Activated CD4-positive, alpha-beta memory T cell treated with anti-CD3 and anti-CD28 coated beads for 36 hours (primary cell): ENCODE data around the gene PAIP1. TPM values are rescaled to one million over a fixed set of nuclear protein-coding genes. Genes with fewer than 3 reads are reported as not detected.

Source experiments
- CTCF ChIA-PET: fragments of 350-600 bp; sonication (Branson Sonifier 250); formaldehyde crosslinking; loops from one replicate; lab custom pipeline; 2021; ENCODE audit warnings: antibody characterized with exemption, inconsistent platforms; lab: Charles Lee
- POLR2A ChIA-PET: fragments of 350-600 bp; sonication (Branson Sonifier 250); formaldehyde crosslinking; loops from one replicate; lab custom pipeline; 2021; ENCODE audit warnings: antibody characterized with exemption; lab: Charles Lee
- DNase-seq: peaks from one replicate; pipeline ENCODE4 v3.0.0-alpha.2; 2020
- H3K27ac Mint-ChIP-seq: one replicate; pipeline ENCODE4 v1.8.0; 2021; ENCODE audit warnings: mixed read lengths
- H3K27me3 Mint-ChIP-seq: one replicate; pipeline ENCODE4 v1.8.0; 2021; ENCODE audit warnings: mixed read lengths
- H3K36me3 Mint-ChIP-seq: one replicate; pipeline ENCODE4 v1.8.0; 2021; ENCODE audit warnings: mixed read lengths
- H3K4me1 Mint-ChIP-seq: one replicate; pipeline ENCODE4 v1.8.0; 2021; ENCODE audit warnings: low read depth, mixed read lengths
- H3K4me3 Mint-ChIP-seq: one replicate; pipeline ENCODE4 v1.8.0; 2021; ENCODE audit warnings: mild to moderate bottlenecking, mixed read lengths
- H3K9me3 Mint-ChIP-seq: one replicate; pipeline ENCODE4 v1.8.0; 2021; ENCODE audit warnings: mixed read lengths
- intact Hi-C: fragments of 100-400 bp; cut with micrococcal nuclease; formaldehyde crosslinking; loops from one replicate; pipeline ENCODE4 v1.15.1; 2023
- total RNA-seq, 2 experiments: library from RNA; stranded (reverse); gene quantifications; one replicate each; pipeline ENCODE4 v1.2.3, GENCODE V29; 2021

The PAIP1 gene
- total RNA-seq, 2 experiments from 2014 or later, result 49.2 to 50.5 TPM

DNA sequence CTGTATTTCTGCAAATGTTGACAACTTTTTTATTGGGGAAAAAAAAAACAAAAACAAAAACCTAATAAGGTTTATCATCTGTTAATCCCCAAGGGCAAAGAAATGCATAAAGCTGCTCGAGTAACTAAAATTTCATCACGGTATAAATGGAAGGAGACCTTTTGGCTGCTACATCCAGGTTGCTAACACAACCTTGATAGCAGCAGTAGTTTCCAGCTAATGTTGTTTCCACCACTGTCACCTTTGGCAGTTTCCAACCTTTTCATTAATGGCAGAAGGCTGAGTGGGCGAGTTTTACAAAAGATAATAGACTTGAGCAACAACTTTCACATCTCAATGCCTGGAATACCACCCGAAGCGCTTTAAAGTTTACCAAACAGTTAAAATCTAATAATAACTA, 8.5 kb downstream of the PAIP1 start:
- Mint-ChIP-seq H3K9me3 (no peaks in the 10 kb centered on the region), H3K27me3 (no peaks in the 10 kb centered on the region), H3K4me1 (peaks cover 8% of the 10 kb centered on the region), H3K27ac (no peak overlapping the region), H3K36me3 (peaks cover 36% of the 10 kb centered on the region), H3K4me3 (no peak overlapping the region)
- DNase-seq, result no peak
- intact Hi-C loops, result no loop called here
- CTCF ChIA-PET, result interaction anchor here (0.7 kb wide), 1 partner anchor 31 kb away, joined by 3 read pairs; no protein-coding TSS in a partner anchor
- POLR2A ChIA-PET, result no interaction called here

DNA sequence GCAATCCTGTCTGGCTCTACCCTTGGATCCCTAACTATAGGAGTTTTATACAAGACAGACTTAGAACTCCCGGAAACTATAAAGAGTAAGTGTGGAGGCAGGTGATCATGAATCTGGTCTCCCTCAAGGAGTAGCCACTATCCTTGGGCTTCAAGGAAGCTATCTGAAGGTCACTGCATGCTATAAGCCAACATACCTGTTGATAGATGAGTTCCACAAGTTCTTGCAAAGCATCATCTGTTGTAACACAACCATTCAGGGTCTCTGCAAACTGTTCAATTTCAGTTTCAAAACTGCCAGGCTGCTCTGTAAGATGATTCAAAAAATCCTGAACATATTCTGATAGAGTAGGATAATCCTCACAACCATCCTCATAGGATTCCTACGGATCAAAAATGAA, 9.3 kb downstream of the PAIP1 start:
- CTCF ChIA-PET, result interaction anchor here (0.7 kb wide), 1 partner anchor 31 kb away, joined by 3 read pairs; no protein-coding TSS in a partner anchor
- Mint-ChIP-seq H3K9me3 (no peaks in the 10 kb centered on the region), H3K27me3 (no peaks in the 10 kb centered on the region), H3K4me3 (no peak overlapping the region), H3K4me1 (peaks cover 8% of the 10 kb centered on the region), H3K36me3 (peaks cover 41% of the 10 kb centered on the region), H3K27ac (no peak overlapping the region)
- intact Hi-C loops, result no loop called here
- DNase-seq, result no peak
- POLR2A ChIA-PET, result interaction anchor here (0.7 kb wide), 1 partner anchor 8 kb away, joined by 3 read pairs; no protein-coding TSS in a partner anchor

DNA sequence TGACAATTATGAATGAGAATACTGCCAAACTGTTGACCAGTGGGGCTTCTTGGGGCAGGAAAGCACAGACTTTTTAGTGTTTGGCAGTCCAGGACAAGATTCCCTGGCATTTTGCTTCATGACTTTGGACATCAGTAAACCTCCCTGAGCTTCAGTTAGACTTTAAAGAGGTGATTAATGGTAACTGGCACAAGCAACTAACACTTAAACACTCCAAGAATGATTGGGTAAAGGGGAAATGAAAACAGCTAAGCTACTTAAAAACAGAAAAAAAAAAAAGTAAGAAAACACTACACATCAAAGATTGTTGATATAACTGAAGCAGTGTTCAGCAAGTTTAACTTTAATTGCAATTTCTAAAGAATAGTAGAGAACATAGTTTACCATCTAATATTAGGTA, 13.4 kb downstream of the PAIP1 start:
- no peaks in the 10 kb centered on the region for H3K27me3 Mint-ChIP-seq
- peaks cover 9% of the 10 kb centered on the region for H3K4me1 Mint-ChIP-seq
- intact Hi-C loops, result no loop called here
- H3K36me3 Mint-ChIP-seq, result peaks cover 45% of the 10 kb centered on the region
- no peaks in the 10 kb centered on the region for H3K9me3 Mint-ChIP-seq
- H3K4me3 Mint-ChIP-seq, result no peak overlapping the region
- no peak for DNase-seq
- POLR2A ChIA-PET, result no interaction called here
- CTCF ChIA-PET, result interaction anchor here (1.3 to 1.5 kb wide), 2 partner anchors 11 to 88 kb away, joined by 3 to 4 read pairs; no protein-coding TSS in a partner anchor
- no peak overlapping the region for H3K27ac Mint-ChIP-seq

DNA sequence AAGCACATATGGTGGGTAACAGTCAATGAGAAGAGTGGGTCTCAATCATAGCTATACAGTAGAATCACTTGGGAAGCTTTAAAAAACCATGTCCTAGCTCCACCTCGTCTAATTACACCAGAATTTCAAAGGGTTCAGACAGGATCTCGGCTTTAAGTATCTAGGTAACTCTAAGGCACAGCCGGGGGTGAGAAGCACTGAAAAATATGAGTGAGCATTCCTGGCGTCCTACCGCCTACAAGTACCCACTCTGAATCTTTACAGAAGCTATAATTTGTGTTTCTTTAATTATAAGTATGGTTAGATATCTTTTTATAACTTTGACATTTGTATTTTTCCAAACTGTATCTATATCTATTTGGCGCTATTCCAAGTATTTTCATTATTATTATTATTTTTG, 16.1 kb downstream of the PAIP1 start:
- ChIA-PET POLR2A (interaction anchor here (0.8 kb wide), 1 partner anchor 57 kb away, joined by 3 read pairs; no protein-coding TSS in a partner anchor), CTCF (interaction anchor here (1.2 to 4.5 kb wide), 2 partner anchors 14 to 151 kb away, joined by 3 to 15 read pairs; no protein-coding TSS in a partner anchor)
- no peak for DNase-seq
- intact Hi-C loops, result no loop called here
- Mint-ChIP-seq H3K27me3 (no peaks in the 10 kb centered on the region), H3K36me3 (peaks cover 39% of the 10 kb centered on the region), H3K4me3 (no peak overlapping the region), H3K4me1 (peaks cover 9% of the 10 kb centered on the region), H3K27ac (no peak overlapping the region), H3K9me3 (no peaks in the 10 kb centered on the region)

DNA sequence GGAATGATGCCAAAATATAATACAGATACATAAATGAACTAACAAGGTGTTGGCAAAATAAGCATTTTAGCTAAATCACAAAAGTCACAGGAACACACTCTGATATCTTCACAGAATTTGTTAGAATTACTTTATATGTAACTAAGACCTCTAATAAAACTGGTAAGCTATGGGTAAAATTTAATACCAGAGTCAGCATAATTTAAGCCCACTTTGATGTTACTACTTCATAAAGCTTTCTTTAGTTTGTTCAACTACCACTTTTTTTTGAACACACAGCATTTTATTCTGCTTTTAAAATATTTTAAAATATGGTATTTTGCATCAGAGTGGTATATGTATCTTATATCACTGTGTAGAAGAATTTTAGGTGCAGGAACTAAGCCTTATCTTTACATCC, 19.9 kb downstream of the PAIP1 start:
- intact Hi-C loops, result no loop called here
- DNase-seq, result no peak
- H3K4me3 Mint-ChIP-seq, result no peak overlapping the region
- peaks cover 50% of the 10 kb centered on the region for H3K36me3 Mint-ChIP-seq
- H3K27me3 Mint-ChIP-seq, result no peaks in the 10 kb centered on the region
- H3K4me1 Mint-ChIP-seq, result peaks cover 17% of the 10 kb centered on the region
- CTCF ChIA-PET, result no interaction called here
- H3K9me3 Mint-ChIP-seq, result no peaks in the 10 kb centered on the region
- POLR2A ChIA-PET, result no interaction called here
- no peak overlapping the region for H3K27ac Mint-ChIP-seq

DNA sequence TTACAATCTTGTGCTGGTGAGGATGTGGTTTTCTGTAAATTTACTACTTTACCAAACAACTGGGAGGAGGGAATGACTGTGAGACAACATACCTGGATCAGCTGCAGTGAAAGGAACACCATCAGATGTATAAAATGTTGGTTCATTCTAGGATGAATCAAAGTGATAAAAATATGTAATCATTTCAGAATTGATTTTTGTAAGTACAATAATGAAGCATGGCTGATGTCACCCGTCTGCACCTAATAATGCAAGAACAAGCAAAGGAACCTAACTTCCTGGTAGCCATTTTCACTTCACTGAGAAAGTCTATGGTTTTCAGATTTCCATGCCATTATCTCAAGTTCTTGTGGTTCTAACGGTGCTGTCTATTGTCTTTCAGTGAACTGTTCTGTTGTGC, 23.2 kb downstream of the PAIP1 start:
- peak; percentile 29 for DNase-seq
- POLR2A ChIA-PET, result interaction anchor here (1.0 kb wide), 1 partner anchor 50 kb away, joined by 3 read pairs; the partner anchor contains the start of gene TMEM267
- Mint-ChIP-seq H3K27me3 (no peaks in the 10 kb centered on the region), H3K36me3 (peaks cover 55% of the 10 kb centered on the region), H3K9me3 (no peaks in the 10 kb centered on the region), H3K4me3 (no peak overlapping the region), H3K4me1 (peaks cover 12% of the 10 kb centered on the region), H3K27ac (peak overlapping the region; percentile 79)
- CTCF ChIA-PET, result interaction anchor here (1.1 to 1.2 kb wide), 3 partner anchors 19 to 49 kb away, joined by 3 to 4 read pairs (median 3); partner anchors contain the start of gene C5orf34
- intact Hi-C loops, result loop anchor here (1.0 to 2.0 kb wide), 4 partner anchors 18 to 48 kb away; partner anchors contain the start of genes C5orf34 and PAIP1

DNA sequence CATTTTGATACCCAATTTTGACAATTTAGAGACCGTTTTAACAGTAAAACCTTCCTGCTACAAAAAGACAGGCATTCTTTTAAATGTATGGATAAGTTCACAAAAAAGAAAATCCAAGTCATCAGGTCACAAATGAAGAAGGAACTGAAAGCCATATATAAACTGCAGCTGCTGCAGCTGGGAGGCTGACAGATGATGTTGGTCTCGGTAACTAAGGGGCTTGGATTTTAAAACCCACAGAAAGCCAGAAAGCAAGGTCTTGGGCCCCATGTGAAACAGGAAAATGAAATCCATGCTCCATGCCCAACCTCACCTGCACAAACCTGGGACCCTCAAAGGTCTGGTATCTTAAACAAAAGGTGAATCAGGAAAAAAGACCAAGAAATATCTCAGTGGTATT, 26.2 kb downstream of the PAIP1 start:
- peaks cover 53% of the 10 kb centered on the region for H3K36me3 Mint-ChIP-seq
- intact Hi-C loops, result no loop called here
- POLR2A ChIA-PET, result no interaction called here

DNA sequence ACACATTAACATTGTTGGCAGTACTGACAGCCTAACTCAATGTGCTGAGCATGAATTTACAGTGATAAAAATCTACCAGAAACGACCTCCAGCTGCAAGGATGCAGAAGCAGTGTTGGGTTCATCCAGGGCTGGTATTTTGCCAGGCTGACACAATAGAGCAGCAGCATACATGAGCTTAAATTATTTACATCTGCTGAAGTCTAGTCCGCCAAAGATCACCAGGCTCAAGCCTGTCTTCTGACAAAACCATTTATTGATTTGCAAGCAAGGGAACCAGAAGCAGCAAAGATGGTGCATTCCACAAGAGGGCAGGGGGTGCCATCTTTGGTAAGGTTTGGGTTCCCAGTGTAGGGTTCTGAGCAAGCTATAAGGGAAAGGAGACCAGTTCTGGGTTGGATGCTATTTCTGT, 33.2 kb downstream of the PAIP1 start:
- ChIA-PET POLR2A (no interaction called here), CTCF (interaction anchor here (1.2 kb wide), 1 partner anchor 39 kb away, joined by 6 read pairs; the partner anchor contains the start of gene TMEM267)
- no peak overlapping the region for H3K27ac Mint-ChIP-seq
- H3K9me3 Mint-ChIP-seq, result no peaks in the 10 kb centered on the region
- H3K36me3 Mint-ChIP-seq, result peaks cover 28% of the 10 kb centered on the region
- intact Hi-C loops, result no loop called here
- no peaks in the 10 kb centered on the region for H3K27me3 Mint-ChIP-seq
- no peak overlapping the region for H3K4me3 Mint-ChIP-seq
- no peak for DNase-seq
- H3K4me1 Mint-ChIP-seq, result no peaks in the 10 kb centered on the region

More for the DNA sequence above, 26.2 kb downstream of the PAIP1 start:
- H3K4me1 Mint-ChIP-seq, result peaks cover 12% of the 10 kb centered on the region
- no peak for DNase-seq
- no peak overlapping the region for H3K4me3 Mint-ChIP-seq
- CTCF ChIA-PET, result no interaction called here
- no peak overlapping the region for H3K27ac Mint-ChIP-seq
- no peaks in the 10 kb centered on the region for H3K9me3 Mint-ChIP-seq
- no peaks in the 10 kb centered on the region for H3K27me3 Mint-ChIP-seq

DNA sequence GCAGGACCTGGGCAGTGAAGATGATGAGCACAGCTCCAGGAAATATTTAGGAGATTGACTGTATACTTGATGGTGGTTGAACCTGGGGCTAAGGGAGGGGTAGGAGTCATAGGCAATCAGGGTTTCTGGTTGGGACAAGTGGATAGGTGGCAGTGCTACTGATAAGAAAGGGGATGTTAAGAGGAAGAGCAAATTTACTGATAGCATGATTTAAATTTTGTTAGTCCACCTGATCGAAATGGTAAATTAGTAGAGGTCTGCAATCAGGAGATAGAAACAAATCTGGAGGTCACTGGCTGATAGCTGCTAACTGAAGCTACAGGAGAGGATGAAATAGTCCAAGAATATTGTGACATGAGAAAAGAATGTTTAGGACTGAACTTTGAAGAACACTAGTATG, 36.3 kb downstream of the PAIP1 start:
- Mint-ChIP-seq H3K4me3 (no peak overlapping the region), H3K9me3 (no peaks in the 10 kb centered on the region), H3K27me3 (no peaks in the 10 kb centered on the region), H3K27ac (no peak overlapping the region), H3K36me3 (peaks cover 19% of the 10 kb centered on the region), H3K4me1 (peaks cover 6% of the 10 kb centered on the region)
- CTCF ChIA-PET, result no interaction called here
- POLR2A ChIA-PET, result no interaction called here
- DNase-seq, result no peak
- intact Hi-C loops, result no loop called here

DNA sequence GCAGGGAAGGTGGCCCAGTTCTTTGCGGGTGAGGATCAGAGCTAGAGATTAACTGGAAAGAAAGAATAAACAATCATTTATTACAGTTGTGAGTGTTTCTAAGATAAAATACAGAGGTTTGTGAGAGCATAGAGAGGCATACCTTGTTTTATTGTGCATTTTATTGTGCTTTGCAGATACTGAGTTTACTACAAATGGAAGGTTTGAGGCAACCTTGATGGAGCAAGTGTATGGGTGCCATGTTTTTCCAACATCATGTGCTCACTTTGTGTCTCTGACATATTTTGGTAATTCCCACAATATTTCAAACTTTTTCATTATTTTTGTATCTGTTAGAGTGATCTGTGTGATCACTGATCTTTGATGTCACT, 41.2 kb downstream of the PAIP1 start:
- Mint-ChIP-seq H3K4me3 (peak overlapping the region; percentile 95), H3K36me3 (peaks cover 2% of the 10 kb centered on the region), H3K27ac (peak overlapping the region; percentile 99), H3K9me3 (no peaks in the 10 kb centered on the region), H3K4me1 (peaks cover 26% of the 10 kb centered on the region), H3K27me3 (no peaks in the 10 kb centered on the region)
- POLR2A ChIA-PET, result interaction anchor here (0.6 to 2.2 kb wide), 5 partner anchors 9 to 108 kb away, joined by 3 to 43 read pairs (median 4); partner anchors contain the start of genes NNT and TMEM267
- intact Hi-C loops, result loop anchor here (1.0 to 10.0 kb wide), 7 partner anchors 18 to 1293 kb away; partner anchors contain the start of genes HMGCS1, MRPS30, NNT and TMEM267
- CTCF ChIA-PET, result interaction anchor here (1.2 to 2.7 kb wide), 3 partner anchors 31 to 40 kb away, joined by 3 to 19 read pairs (median 4); partner anchors contain the start of gene TMEM267
- DNase-seq, result no peak

DNA sequence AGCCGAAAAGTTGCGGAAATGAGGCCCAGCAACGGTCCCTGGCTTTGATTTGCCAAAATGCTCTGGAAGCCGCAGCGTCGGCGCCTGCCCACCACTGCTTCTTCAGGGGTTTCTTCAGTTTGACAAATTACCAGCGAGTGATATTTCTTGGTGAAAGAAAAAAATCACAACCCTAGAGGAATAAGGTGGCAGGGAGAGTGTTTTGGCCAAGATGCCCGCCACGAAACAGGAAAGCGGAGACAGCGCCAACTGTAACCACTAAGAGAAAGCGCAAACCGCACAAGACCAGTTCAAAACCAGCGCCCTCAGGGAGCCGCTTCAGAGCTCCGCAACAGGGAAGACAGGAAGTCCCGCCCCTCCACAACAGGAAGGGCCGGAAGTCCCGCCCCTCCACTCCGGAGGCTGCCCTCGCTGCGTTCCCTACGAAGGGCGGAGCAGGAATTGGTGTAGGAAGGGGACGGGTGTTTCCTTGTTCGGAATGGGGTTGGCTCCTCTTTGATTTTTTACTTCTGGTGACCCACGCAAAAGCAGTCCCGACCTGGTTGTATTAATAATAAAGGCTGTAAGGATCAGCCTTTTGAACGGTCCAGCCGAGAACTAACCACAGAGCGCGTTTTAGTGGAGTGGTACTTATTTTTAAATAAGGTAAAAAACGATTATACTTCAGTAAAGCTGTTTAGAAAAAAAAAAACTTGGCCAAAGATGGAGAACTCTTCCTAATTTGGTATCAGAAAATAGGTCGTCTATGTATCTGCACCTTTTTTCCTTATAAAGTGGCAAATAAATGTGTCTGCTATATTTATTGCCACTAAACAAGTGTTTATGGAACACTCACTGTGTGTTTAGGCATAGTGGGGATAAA, 41.8 kb downstream of the PAIP1 start, which contains the start of gene C5orf34:
TSS of gene C5orf34 (minus strand) at position 333 of the 862 bp plus-strand sequence. CDS start 5,809 bp downstream, outside the sequence.
- intact Hi-C loops, result loop anchor here (1.0 to 10.0 kb wide), 7 partner anchors 18 to 1293 kb away; partner anchors contain the start of genes HMGCS1, MRPS30, NNT and TMEM267
- Mint-ChIP-seq H3K4me1 (peaks cover 26% of the 10 kb centered on the region), H3K4me3 (peak within 1 kb of the TSS; percentile 95), H3K9me3 (no peaks in the 10 kb centered on the region), H3K27ac (peak within 1 kb of the TSS; percentile 99), H3K27me3 (no peaks in the 10 kb centered on the region), H3K36me3 (peaks cover 2% of the 10 kb centered on the region)
- POLR2A ChIA-PET, result interaction anchor here (0.6 to 2.2 kb wide), 7 partner anchors 10 to 394 kb away, joined by 3 to 43 read pairs (median 4); partner anchors contain the start of genes NNT, TMEM267 and ZNF131
- DNase-seq, result peak; percentile 97
- CTCF ChIA-PET, result interaction anchor here (0.6 to 2.7 kb wide), 5 partner anchors 19 to 406 kb away, joined by 3 to 19 read pairs (median 3); partner anchors contain the start of gene TMEM267
